ENCODE measurements around the gene TRAPPC2L.

Gene TRAPPC2L

DNA sequence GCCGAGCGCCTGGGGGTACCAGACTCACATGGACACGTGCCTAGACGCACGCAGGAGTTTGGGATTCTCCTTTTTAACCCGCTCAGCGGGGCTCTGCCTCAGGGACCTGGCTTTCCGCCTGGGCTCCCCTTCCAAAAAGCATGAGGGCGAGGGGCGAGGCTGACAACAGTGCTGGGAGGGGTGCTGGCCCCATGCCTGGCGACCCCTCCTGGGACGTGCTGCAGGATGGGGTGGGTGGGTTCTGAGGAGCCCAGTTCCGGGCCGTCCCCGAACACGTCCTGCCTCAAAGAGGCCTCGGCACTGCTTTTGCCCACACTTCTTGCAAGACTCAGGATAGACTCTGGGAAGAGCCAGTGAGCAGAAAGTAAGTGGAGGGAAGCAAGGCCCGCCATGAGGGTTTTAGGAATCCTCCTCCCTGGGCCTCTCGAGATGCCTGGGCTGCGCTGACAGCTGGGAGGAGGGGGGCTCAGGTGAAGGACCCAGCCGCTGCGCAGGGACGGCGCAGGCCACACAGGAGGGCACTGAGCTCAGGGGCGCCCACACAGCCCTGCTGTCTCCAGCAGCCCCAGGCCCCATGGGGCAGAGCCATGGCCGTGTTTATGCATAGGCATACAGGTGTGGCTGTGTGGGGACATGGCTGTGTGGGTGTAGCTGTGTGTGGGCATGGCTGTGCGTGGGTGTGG lies 24.9 kb downstream of the TRAPPC2L start:
- H3K27ac ChIP-seq: 0 out of 2 replicates have a peak overlapping the region, but pooled peaks have one; percentile 31

DNA sequence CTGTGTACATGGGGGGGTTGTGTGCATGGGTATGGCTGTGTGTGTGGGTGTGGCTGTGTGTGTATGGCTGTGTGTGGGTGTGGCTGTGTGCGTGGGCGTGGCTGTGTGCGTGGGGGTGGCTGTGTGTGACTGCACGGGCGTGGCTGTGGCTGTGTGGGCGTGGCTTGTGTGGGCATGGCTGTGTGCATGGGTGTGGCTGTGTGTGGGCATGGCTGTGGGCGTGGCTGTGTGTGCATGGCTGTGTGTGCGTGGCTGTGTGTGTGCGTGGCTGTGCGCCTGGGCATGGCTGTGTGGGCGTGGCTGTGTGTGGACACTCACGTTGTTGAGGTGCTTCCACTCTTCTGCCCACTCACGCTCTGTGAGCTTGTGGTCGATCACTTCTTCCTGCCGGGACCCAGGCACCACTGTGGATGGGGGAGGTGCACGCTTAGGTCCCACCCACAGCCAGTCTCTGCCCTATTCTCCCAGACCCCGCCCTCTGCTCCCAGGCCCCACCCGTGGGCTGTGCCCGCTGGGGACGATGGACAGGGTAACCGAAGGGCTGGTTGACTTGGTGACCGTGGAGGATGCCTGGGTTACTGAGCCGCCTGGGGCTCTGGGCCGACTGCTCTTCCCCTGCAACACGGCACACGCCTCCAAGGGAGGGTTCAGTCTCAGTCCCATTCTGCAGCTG lies 25.6 kb downstream of the TRAPPC2L start:
- no peak for TF ChIP-seq ZFX (IDR thresholded peaks at IDR 0.05; ENCODE audit: borderline replicate concordance)
- TF ChIP-seq, protein P1, sequence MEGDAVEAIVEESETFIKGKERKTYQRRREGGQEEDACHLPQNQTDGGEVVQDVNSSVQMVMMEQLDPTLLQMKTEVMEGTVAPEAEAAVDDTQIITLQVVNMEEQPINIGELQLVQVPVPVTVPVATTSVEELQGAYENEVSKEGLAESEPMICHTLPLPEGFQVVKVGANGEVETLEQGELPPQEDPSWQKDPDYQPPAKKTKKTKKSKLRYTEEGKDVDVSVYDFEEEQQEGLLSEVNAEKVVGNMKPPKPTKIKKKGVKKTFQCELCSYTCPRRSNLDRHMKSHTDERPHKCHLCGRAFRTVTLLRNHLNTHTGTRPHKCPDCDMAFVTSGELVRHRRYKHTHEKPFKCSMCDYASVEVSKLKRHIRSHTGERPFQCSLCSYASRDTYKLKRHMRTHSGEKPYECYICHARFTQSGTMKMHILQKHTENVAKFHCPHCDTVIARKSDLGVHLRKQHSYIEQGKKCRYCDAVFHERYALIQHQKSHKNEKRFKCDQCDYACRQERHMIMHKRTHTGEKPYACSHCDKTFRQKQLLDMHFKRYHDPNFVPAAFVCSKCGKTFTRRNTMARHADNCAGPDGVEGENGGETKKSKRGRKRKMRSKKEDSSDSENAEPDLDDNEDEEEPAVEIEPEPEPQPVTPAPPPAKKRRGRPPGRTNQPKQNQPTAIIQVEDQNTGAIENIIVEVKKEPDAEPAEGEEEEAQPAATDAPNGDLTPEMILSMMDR (IDR thresholded peaks at IDR 0.05): no peak
- no peak overlapping the region for H3K27ac ChIP-seq

More for the DNA sequence above, 24.9 kb downstream of the TRAPPC2L start:
- TF ChIP-seq ZFX (IDR thresholded peaks at IDR 0.05; ENCODE audit: borderline replicate concordance): no peak
- TF ChIP-seq, protein P1 (IDR thresholded peaks at IDR 0.05): no peak

DNA sequence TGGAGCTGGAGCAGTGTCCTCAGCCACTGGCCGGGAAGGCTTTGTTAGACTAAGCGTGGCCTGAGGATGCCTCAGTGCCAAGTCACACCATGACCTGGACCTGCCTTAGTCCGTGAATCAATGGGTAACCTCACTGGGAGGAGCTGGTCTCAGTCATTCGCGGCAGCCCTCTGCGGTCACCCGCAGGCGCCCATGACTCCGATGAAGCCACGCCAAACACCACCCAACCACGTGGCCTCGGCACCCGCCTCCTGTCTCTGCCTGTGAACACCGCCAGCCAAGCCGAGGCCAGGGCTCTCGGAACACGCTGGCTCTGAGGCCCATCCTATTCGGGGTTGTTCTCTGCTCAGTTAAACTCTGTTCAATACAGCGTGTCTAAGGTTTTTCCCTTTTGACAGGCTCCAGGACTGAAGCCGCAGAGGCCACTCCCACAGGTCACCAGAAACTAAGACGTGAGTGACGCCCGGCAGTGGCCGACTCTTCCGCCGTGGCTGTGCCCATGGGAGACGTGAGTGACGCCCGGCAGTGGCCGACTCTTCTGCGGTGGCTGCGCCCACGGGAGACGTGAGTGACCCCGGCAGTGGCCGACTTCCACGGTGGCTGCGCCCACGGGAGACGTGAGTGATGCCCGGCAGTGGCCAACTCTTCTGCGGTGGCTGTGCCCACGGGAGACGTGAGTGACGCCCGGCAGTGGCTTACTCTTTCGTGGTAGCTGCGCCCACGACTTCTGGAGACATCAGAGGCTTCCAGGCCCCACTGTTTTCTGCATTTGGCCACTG lies 26.4 kb downstream of the TRAPPC2L start:
- H3K27ac ChIP-seq: no peak overlapping the region
- no peak for TF ChIP-seq ZFX (IDR thresholded peaks at IDR 0.05; ENCODE audit: borderline replicate concordance)
- TF ChIP-seq, protein P1 (IDR thresholded peaks at IDR 0.05): no peak

DNA sequence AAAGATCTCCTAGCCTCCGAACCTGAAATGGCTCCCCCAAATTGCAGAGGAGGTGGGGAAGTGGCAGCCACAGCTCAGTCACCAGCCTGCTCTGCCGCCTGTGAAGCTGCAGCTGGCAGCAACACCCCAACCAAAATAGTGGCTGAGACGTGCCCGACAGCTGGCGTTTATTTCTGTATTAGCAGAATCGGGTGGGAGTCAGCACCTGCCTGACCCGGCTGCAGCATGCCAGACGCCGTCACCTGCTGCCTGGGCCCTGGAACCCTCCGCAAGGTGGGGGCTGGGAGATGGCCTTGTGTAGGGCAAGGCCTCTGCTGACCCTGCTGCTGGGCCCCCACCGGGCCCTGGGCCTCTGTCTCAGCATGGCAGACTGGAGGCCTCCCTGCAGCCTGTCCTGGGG lies 27.0 kb downstream of the TRAPPC2L start:
- no peak for TF ChIP-seq ZFX (IDR thresholded peaks at IDR 0.05; ENCODE audit: borderline replicate concordance)
- TF ChIP-seq, protein P1 (IDR thresholded peaks at IDR 0.05): no peak
- H3K27ac ChIP-seq: no peak overlapping the region

DNA sequence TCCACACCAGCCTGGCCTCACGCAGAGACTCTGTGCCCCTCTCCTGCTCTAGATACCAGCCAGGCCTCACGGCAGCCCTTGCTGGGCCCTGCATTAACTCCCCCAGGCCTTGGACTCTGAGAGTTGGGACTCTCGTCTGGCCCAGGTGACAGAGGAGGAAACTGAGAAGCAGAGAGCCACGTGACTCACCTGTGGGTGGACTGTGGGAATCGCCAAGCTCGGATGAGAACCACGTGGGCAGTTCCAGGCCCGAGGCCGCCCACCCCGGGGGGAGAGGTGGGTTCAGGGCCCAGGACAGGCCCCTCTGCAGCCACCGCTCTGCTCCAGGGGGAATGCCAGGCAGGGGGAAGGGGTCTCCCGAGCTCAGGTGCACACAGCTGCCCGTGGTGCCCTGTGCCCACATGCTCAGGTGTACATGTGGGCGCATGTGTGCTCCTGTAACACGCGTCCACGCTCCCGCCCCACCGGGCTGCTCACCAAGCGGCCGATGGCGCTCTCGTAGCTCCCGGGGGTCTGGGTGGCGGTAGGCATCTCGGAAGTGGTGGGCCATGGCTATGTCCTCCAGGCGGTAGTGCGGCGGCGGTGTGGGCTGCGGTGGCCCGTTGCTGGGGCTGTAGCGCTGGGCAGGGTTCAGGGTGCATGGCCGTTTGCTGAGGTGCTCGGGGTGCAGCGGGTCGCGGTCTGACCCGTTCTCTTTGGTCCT lies 27.8 kb downstream of the TRAPPC2L start:
- no peak for TF ChIP-seq ZFX (IDR thresholded peaks at IDR 0.05; ENCODE audit: borderline replicate concordance)
- TF ChIP-seq, protein P1 (IDR thresholded peaks at IDR 0.05): no peak
- no peak overlapping the region for H3K27ac ChIP-seq

DNA sequence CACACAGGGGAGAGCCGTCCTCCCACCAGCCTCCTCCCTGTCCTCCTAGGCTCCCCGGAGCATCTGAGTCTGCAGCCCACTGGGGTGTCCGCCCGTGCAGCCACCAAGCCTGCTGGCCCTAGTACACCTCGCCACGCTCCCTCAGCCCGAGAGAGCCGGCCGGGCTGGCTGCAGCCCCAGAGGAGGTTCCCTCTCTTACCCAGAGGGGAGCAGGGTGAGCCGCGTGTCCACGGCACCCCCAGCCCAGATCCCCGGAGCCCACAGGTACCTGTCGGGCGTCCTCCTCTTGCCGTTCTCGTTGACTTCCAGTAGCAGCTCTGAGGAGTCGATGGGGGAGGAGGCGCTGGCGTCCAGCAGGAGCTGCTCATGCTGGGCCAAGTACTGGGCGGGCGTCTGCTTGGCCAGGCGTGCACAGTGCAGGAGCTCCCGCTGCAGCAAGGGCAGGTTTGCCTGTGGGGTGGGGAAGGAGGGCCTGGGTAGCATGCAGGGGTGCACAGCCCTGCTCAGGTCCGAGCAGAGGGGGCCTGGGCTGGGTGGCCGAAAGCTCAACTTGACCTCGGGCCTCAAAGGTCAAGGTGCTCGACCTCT lies 28.9 kb downstream of the TRAPPC2L start:
- no peak overlapping the region for H3K27ac ChIP-seq
- TF ChIP-seq, protein P1 (IDR thresholded peaks at IDR 0.05): no peak
- TF ChIP-seq ZFX (IDR thresholded peaks at IDR 0.05; ENCODE audit: borderline replicate concordance): no peak

All from 22Rv1 (cell line).